MCF 10A (cell line): ENCODE data around the gene FICD. TPM values are rescaled to one million over a fixed set of nuclear protein-coding genes. Genes with fewer than 3 reads are reported as not detected.

Source experiments
- BruUV-seq: library from RNA; stranded (reverse); fragments of 400-500 nt; replicated peaks from 2 replicates; lab custom pipeline; 2021; lab: Mats Ljungman, UMichigan
- CTCF ChIA-PET: fragments of 300-600 bp; sonication (Branson Sonifier 250); formaldehyde crosslinking; extraction: SDS; loops from one replicate; lab custom pipeline; 2021; ENCODE audit warnings: antibody characterized with exemption, inconsistent platforms; lab: Yijun Ruan, JAX
- POLR2A ChIA-PET: fragments of 300-600, 350-650 bp; sonication (Branson Sonifier 250); formaldehyde crosslinking; extraction: SDS; loops from one replicate; lab custom pipeline; 2020; ENCODE audit warnings: antibody characterized with exemption, inconsistent platforms; lab: Yijun Ruan, JAX
- DNase-seq: peaks from one replicate; pipeline ENCODE4 v3.0.0-alpha.2; 2018; ENCODE audit not compliant: unreplicated experiment
- H3K27ac Mint-ChIP-seq: one replicate; pipeline ENCODE4 v1.8.0; 2022; ENCODE audit warnings: mild to moderate bottlenecking, low read depth, mixed read lengths; ENCODE audit not compliant: unreplicated experiment
- H3K27me3 Mint-ChIP-seq: one replicate; pipeline ENCODE4 v1.8.0; 2022; ENCODE audit warnings: mixed read lengths; ENCODE audit not compliant: insufficient read depth, unreplicated experiment
- H3K36me3 Mint-ChIP-seq: one replicate; pipeline ENCODE4 v1.8.0; 2022; ENCODE audit warnings: mild to moderate bottlenecking, moderate library complexity, mixed read lengths; ENCODE audit not compliant: insufficient read depth, unreplicated experiment
- H3K4me1 Mint-ChIP-seq: one replicate; pipeline ENCODE4 v1.8.0; 2022; ENCODE audit warnings: mixed read lengths; ENCODE audit not compliant: insufficient read depth, unreplicated experiment
- H3K4me3 Mint-ChIP-seq: one replicate; pipeline ENCODE4 v1.8.0; 2022; ENCODE audit warnings: mild to moderate bottlenecking, moderate library complexity, mixed read lengths; ENCODE audit not compliant: unreplicated experiment
- H3K9me3 Mint-ChIP-seq: one replicate; pipeline ENCODE4 v1.8.0; 2022; ENCODE audit warnings: mixed read lengths; ENCODE audit not compliant: unreplicated experiment
- CTCF ChIP-seq: fragments of 200-600 bp; IDR thresholded peaks from one replicate; pipeline ENCODE4 v1.8.0; 2022; ENCODE audit warnings: antibody characterized with exemption, mild to moderate bottlenecking; ENCODE audit not compliant: unreplicated experiment
- intact Hi-C: fragments of 100-400 bp; cut with micrococcal nuclease; formaldehyde crosslinking; loops from 2 replicates; pipeline ENCODE4 v1.14.1; 2022
- total RNA-seq: library from RNA; stranded (reverse); gene quantifications from 2 replicates; pipeline ENCODE4 v1.2.3, GENCODE V29; 2022

Gene FICD
- total RNA-seq, 1 experiment from 2014 or later, result 15.2 TPM

- Mint-ChIP-seq H3K36me3 (peaks cover 65% of the 10 kb centered on the region), H3K4me1 (peaks cover 8% of the 10 kb centered on the region), H3K27ac (no peak overlapping the region), H3K4me3 (no peak overlapping the region), H3K9me3 (no peaks in the 10 kb centered on the region), H3K27me3 (no peaks in the 10 kb centered on the region)
- intact Hi-C loops, result no loop called here
- DNase-seq, result no peak
- POLR2A ChIA-PET, result interaction anchor here (1.0 kb wide), 1 partner anchor 20 kb away, joined by 4 read pairs; the partner anchor contains the start of gene ISCU
- CTCF ChIA-PET, result interaction anchor here (0.6 kb wide), 1 partner anchor 565 kb away, joined by 4 read pairs; no protein-coding TSS in a partner anchor
- no peak for TF ChIP-seq CTCF
- BruUV-seq, result no TSS peak
These were observed 27.2 kb downstream of the FICD start for GRCh38 chr12:108542320-108542719.

- no peaks in the 10 kb centered on the region for H3K27me3 Mint-ChIP-seq
- peaks cover 63% of the 10 kb centered on the region for H3K36me3 Mint-ChIP-seq
- intact Hi-C loops, result no loop called here
- no peak overlapping the region for H3K27ac Mint-ChIP-seq
- peaks cover 8% of the 10 kb centered on the region for H3K4me1 Mint-ChIP-seq
- BruUV-seq, result no TSS peak
- no peak for TF ChIP-seq CTCF
- no peak for DNase-seq
- ChIA-PET POLR2A (interaction anchor here (0.9 to 1.2 kb wide), 2 partner anchors 17 kb away, joined by 3 to 6 read pairs; partner anchors contain the start of gene SART3), CTCF (interaction anchor here (0.5 to 1.9 kb wide), 4 partner anchors 20 to 1343 kb away, joined by 3 to 9 read pairs (median 4); no protein-coding TSS in a partner anchor)
- no peaks in the 10 kb centered on the region for H3K9me3 Mint-ChIP-seq
- no peak overlapping the region for H3K4me3 Mint-ChIP-seq
These were observed 28.6 kb downstream of the FICD start for GRCh38 chr12:108543652-108544051.

GRCh38 chr12:108547686-108548085 is 32.6 kb downstream of the FICD start:
- no peaks in the 10 kb centered on the region for H3K27me3 Mint-ChIP-seq
- no peaks in the 10 kb centered on the region for H3K9me3 Mint-ChIP-seq
- no TSS peak for BruUV-seq
- ChIA-PET POLR2A (interaction anchor here (3.5 kb wide), 1 partner anchor 13 kb away, joined by 27 read pairs; the partner anchor contains the start of genes ISCU and SART3), CTCF (interaction anchor here (2.5 kb wide), 1 partner anchor 71 kb away, joined by 16 read pairs; no protein-coding TSS in a partner anchor)
- H3K4me3 Mint-ChIP-seq, result no peak overlapping the region
- H3K36me3 Mint-ChIP-seq, result peaks cover 73% of the 10 kb centered on the region
- no peak for DNase-seq
- TF ChIP-seq CTCF, result no peak
- H3K4me1 Mint-ChIP-seq, result peaks cover 18% of the 10 kb centered on the region
- H3K27ac Mint-ChIP-seq, result no peak overlapping the region
- intact Hi-C loops, result no loop called here

GRCh38 chr12:108548954-108549521 is 34.0 kb downstream of the FICD start:
- TF ChIP-seq CTCF, result no peak
- Mint-ChIP-seq H3K4me3 (no peak overlapping the region), H3K9me3 (no peaks in the 10 kb centered on the region), H3K4me1 (peaks cover 32% of the 10 kb centered on the region), H3K27ac (no peak overlapping the region), H3K36me3 (peaks cover 63% of the 10 kb centered on the region), H3K27me3 (no peaks in the 10 kb centered on the region)
- no TSS peak for BruUV-seq
- ChIA-PET POLR2A (interaction anchor here (0.7 to 3.5 kb wide), 3 partner anchors 12 to 17 kb away, joined by 3 to 27 read pairs (median 3); partner anchors contain the start of genes ISCU and SART3), CTCF (interaction anchor here (0.6 to 2.5 kb wide), 5 partner anchors 14 to 648 kb away, joined by 3 to 16 read pairs (median 3); no protein-coding TSS in a partner anchor)
- intact Hi-C loops, result no loop called here
- no peak for DNase-seq
